IMR-90 (cell line): ENCODE data around the gene NOP10. TPM values are rescaled to one million over a fixed set of nuclear protein-coding genes. Genes with fewer than 3 reads are reported as not detected.

ENCODE experiments used
- ATAC-seq: fragments of 200-7000 bp; cut with Tn5 transposase; 2 replicates; pipeline ENCODE4 v1.9.1; 2020; ENCODE audit warnings: low read depth, mild to moderate bottlenecking, moderate library complexity
- BruUV-seq: library from RNA; stranded (reverse); fragments of 400-500 nt; replicated peaks from 2 replicates; lab custom pipeline; 2021; lab: Mats Ljungman, UMichigan
- CTCF ChIA-PET: fragments of 300-600 bp; formaldehyde crosslinking; extraction: SDS; loops from one replicate; lab custom pipeline; 2021; ENCODE audit warnings: antibody characterized with exemption; lab: Yijun Ruan, JAX
- POLR2A ChIA-PET: fragments of 300-600 bp; sonication (Branson Sonifier 250); formaldehyde crosslinking; loops from one replicate; lab custom pipeline; 2022; ENCODE audit warnings: antibody characterized with exemption; ENCODE audit not compliant: unreplicated experiment; lab: Charles Lee
- DNase-seq: peaks from one replicate; pipeline ENCODE4 v3.0.0; 2013
- H2AFZ ChIP-seq: replicated peaks from 2 replicates; pipeline ENCODE3; 2013; ENCODE audit warnings: low read length, mild to moderate bottlenecking; ENCODE audit not compliant: poor library complexity
- H2AK5ac ChIP-seq: 2 replicates; pipeline ENCODE4 v1.6.1; 2013; ENCODE audit warnings: low read depth, low read length, inconsistent platforms
- H2AK9ac ChIP-seq: replicated peaks from 2 replicates; pipeline ENCODE3; 2013; ENCODE audit warnings: mild to moderate bottlenecking, low read depth, low read length, moderate library complexity; ENCODE audit not compliant: poor library complexity
- H2BK120ac ChIP-seq: 2 replicates; pipeline ENCODE4 v1.6.1; 2013; ENCODE audit warnings: low read depth, low read length, inconsistent platforms
- H2BK15ac ChIP-seq: 3 replicates; pipeline ENCODE4 v1.6.1; 2013; ENCODE audit warnings: low read depth, low read length, inconsistent platforms
- H2BK20ac ChIP-seq: 2 replicates; pipeline ENCODE4 v1.6.1; 2013; ENCODE audit warnings: low read depth, mild to moderate bottlenecking, inconsistent platforms, low read length, moderate library complexity
- H2BK5ac ChIP-seq: 2 replicates; pipeline ENCODE4 v1.6.1; 2013; ENCODE audit warnings: mild to moderate bottlenecking, low read depth, low read length, inconsistent platforms; ENCODE audit not compliant: poor library complexity, severe bottlenecking
- H3K14ac ChIP-seq: replicated peaks from 2 replicates; pipeline ENCODE4 v1.6.1; 2013; ENCODE audit warnings: low read depth, low read length, inconsistent platforms
- H3K18ac ChIP-seq: 2 replicates; pipeline ENCODE4 v1.6.1; 2013; ENCODE audit warnings: low read depth, low read length, control low read depth
- H3K23ac ChIP-seq: 2 replicates; pipeline ENCODE4 v1.6.1; 2013; ENCODE audit warnings: low read depth, low read length, inconsistent platforms
- H3K27ac ChIP-seq: 2 replicates; pipeline ENCODE4 v1.5.1; 2013; ENCODE audit warnings: mild to moderate bottlenecking, control low read depth, low read length; ENCODE audit not compliant: insufficient read depth
- H3K27me3 ChIP-seq: 2 replicates; pipeline ENCODE4 v1.6.1; 2013; ENCODE audit warnings: low read length; ENCODE audit not compliant: control insufficient read depth, insufficient read depth
- H3K36me3 ChIP-seq: 2 replicates; pipeline ENCODE4 v1.6.1; 2013; ENCODE audit warnings: low read length, mixed read lengths; ENCODE audit not compliant: control insufficient read depth, insufficient read depth
- H3K4ac ChIP-seq: 2 replicates; pipeline ENCODE4 v1.6.1; 2013; ENCODE audit warnings: low read depth, low read length, inconsistent platforms
- H3K4me1 ChIP-seq: 2 replicates; pipeline ENCODE4 v1.6.1; 2013; ENCODE audit warnings: low read length, mixed read lengths; ENCODE audit not compliant: control insufficient read depth, insufficient read depth
- H3K4me2 ChIP-seq: 2 replicates; pipeline ENCODE4 v1.6.1; 2013; ENCODE audit warnings: low read depth, mild to moderate bottlenecking, control low read depth, low read length, moderate library complexity
- H3K4me3 ChIP-seq: 2 replicates; pipeline ENCODE4 v1.5.1; 2013; ENCODE audit warnings: low read depth, mild to moderate bottlenecking, control low read depth, low read length, moderate library complexity; ENCODE audit not compliant: insufficient read depth
- H3K56ac ChIP-seq: 2 replicates; pipeline ENCODE4 v1.6.1; 2013; ENCODE audit warnings: low read length, inconsistent platforms; ENCODE audit not compliant: insufficient read depth; ENCODE audit errors: extremely low read depth
- H3K79me1 ChIP-seq, 2 experiments: 2 replicates each; pipeline ENCODE4 v1.6.1; 2013; ENCODE audit warnings: low read length in 2 of 2, inconsistent platforms in 1 of 2, low read depth in 1 of 2
- H3K9ac ChIP-seq: 2 replicates; pipeline ENCODE4 v1.6.1; 2013; ENCODE audit warnings: low read depth, low read length, control low read depth
- H3K9me1 ChIP-seq: 2 replicates; pipeline ENCODE4 v1.6.1; 2013; ENCODE audit warnings: low read length, inconsistent platforms; ENCODE audit not compliant: insufficient read depth
- H3K9me3 ChIP-seq: 2 replicates; pipeline ENCODE4 v1.6.1; 2013; ENCODE audit warnings: low read length; ENCODE audit not compliant: control insufficient read depth, insufficient read depth
- H4K20me1 ChIP-seq: 2 replicates; pipeline ENCODE4 v1.6.1; 2013; ENCODE audit warnings: low read length, inconsistent platforms; ENCODE audit not compliant: insufficient read depth
- H4K5ac ChIP-seq: 2 replicates; pipeline ENCODE4 v1.6.1; 2013; ENCODE audit warnings: mild to moderate bottlenecking, low read depth, low read length, control low read depth
- H4K8ac ChIP-seq, 2 experiments: 2 replicates each; pipeline ENCODE4 v1.6.1; 2013; ENCODE audit warnings: low read depth in 2 of 2, low read length in 2 of 2, control low read depth in 1 of 2, inconsistent platforms in 1 of 2
- H4K91ac ChIP-seq: 2 replicates; pipeline ENCODE4 v1.6.1; 2013; ENCODE audit warnings: low read depth, low read length, inconsistent platforms; ENCODE audit not compliant: insufficient read depth
- BHLHE40 ChIP-seq: fragments of 150-350 bp; IDR thresholded peaks from 2 replicates; pipeline ENCODE4 v1.6.1; 2016; ENCODE audit warnings: mild to moderate bottlenecking, low read depth, low read length
- ELK1 ChIP-seq: fragments of 150-350 bp; IDR thresholded peaks from 2 replicates; pipeline ENCODE4 v1.6.1; 2016; ENCODE audit warnings: low read depth, mild to moderate bottlenecking, low read length, moderate library complexity, borderline replicate concordance
- FOS ChIP-seq: fragments of 150-350 bp; IDR thresholded peaks from 2 replicates; pipeline ENCODE4 v1.6.1; 2016; ENCODE audit warnings: low read depth, low read length
- MAFK ChIP-seq: IDR thresholded peaks from 2 replicates; pipeline ENCODE4 v1.6.1; 2012; ENCODE audit warnings: low read depth, low read length, improper control_type of control experiment
- MAZ ChIP-seq: IDR thresholded peaks from 2 replicates; pipeline ENCODE4 v1.6.1; 2012; ENCODE audit warnings: low read depth, mild to moderate bottlenecking, low read length, improper control_type of control experiment, moderate library complexity, borderline replicate concordance
- MXI1 ChIP-seq: IDR thresholded peaks from 2 replicates; pipeline ENCODE4 v1.6.1; 2012; ENCODE audit warnings: low read depth, mild to moderate bottlenecking, low read length, moderate library complexity, borderline replicate concordance
- POLR2A ChIP-seq: IDR thresholded peaks from 2 replicates; pipeline ENCODE4 v1.6.1; 2012; ENCODE audit warnings: mild to moderate bottlenecking, low read depth, low read length
- RAD21 ChIP-seq: IDR thresholded peaks from 2 replicates; pipeline ENCODE4 v1.6.1; 2012; ENCODE audit warnings: low read length, improper control_type of control experiment
- RCOR1 ChIP-seq: IDR thresholded peaks from 2 replicates; pipeline ENCODE4 v1.6.1; 2012; ENCODE audit warnings: mild to moderate bottlenecking, low read length, improper control_type of control experiment; ENCODE audit not compliant: insufficient replicate concordance
- SMC3 ChIP-seq: fragments of 150-350 bp; IDR thresholded peaks from 2 replicates; pipeline ENCODE4 v1.6.1; 2016; ENCODE audit warnings: low read depth, mild to moderate bottlenecking, antibody characterized with exemption, low read length, moderate library complexity
- WGBS, 2 experiments: methylation state at CpG; one replicate each; pipeline versions ENCODE4 v1.1.5 to v1.1.7; 2013; ENCODE audit warnings: missing lambda C conversion rate in 2 of 2; ENCODE audit not compliant: insufficient read length in 1 of 2; ENCODE audit errors: extremely low coverage in 2 of 2; 5-methylcytosine and 5-hydroxymethylcytosine counted together
- dilution Hi-C: fragments of 300-500 bp; cut with HindIII; formaldehyde crosslinking; loops from one replicate; pipeline ENCODE4 v1.14.3; 2018; ENCODE audit warnings: low sequenced_read_pairs; ENCODE audit not compliant: unreplicated experiment
- in situ Hi-C: fragments of 300-500 bp; cut with MboI; formaldehyde crosslinking; loops from 3 replicates; pipeline ENCODE4 v1.14.3; 2019; ENCODE audit warnings: low sequenced_read_pairs, inconsistent platforms, mixed read lengths
- intact Hi-C: fragments of 100-400 bp; cut with micrococcal nuclease; formaldehyde crosslinking; loops from 2 replicates; pipeline ENCODE4 v1.10.0; 2022
- polyA plus RNA-seq, 3 experiments: library from polyadenylated mRNA; depleted of rRNA; stranded (reverse); fragments of >200 nt; gene quantifications; 2 replicates each; pipeline ENCODE4 v1.2.3, GENCODE V29; 2012; ENCODE audit warnings: low replicate concordance in 1 of 3
- total RNA-seq: library from RNA; depleted of rRNA; stranded (reverse); fragments of >200 nt; gene quantifications from 2 replicates; pipeline ENCODE4 v1.2.3, GENCODE V29; 2012
- TF ChIP-seq, protein P1 (sequence below): conservative IDR thresholded peaks from 2 replicates; pipeline ENCODE4 v1.5.1; 2012; ENCODE audit warnings: mild to moderate bottlenecking, low read depth, low read length, improper control_type of control experiment

The NOP10 gene
- total and polyA plus RNA-seq, 2 of the 4 experiments (the other 2 are of a cell fraction) = 141 to 468 TPM

GRCh38 chr15:34347951-34348638 is 5.2 kb upstream of the NOP10 start:
- Histone ChIP-seq H3K9me3 (no peaks in the 10 kb centered on the region), H3K9ac (no peak overlapping the region), H3K4me2 (no peak overlapping the region), H3K23ac (no peak overlapping the region), H3K4me3 (no peak overlapping the region), H3K4ac (no peak overlapping the region), H4K5ac (no peak overlapping the region), H3K27me3 (no peaks in the 10 kb centered on the region), H4K20me1 (no peaks in the 10 kb centered on the region; the same call in 1 of the 2 replicates), H3K36me3 (no peaks in the 10 kb centered on the region), H2BK15ac (no peak overlapping the region), H2AK5ac (no peak overlapping the region), H4K8ac (no peak overlapping the region), H3K79me1 (no peaks in the 10 kb centered on the region), H3K56ac (no peak overlapping the region), H3K9me1 (0 out of 2 replicates have a peak, but pooled peaks cover 3% of the 10 kb centered on the region), H3K14ac (no peak overlapping the region), H3K4me1 (no peaks in the 10 kb centered on the region), H2BK5ac (no peak overlapping the region), H3K18ac (no peak overlapping the region), H4K91ac (no peak overlapping the region), H3K27ac (no peak overlapping the region), H2BK20ac (no peak overlapping the region), H2AK9ac (no peak overlapping the region), H2AFZ (no peak overlapping the region), H2BK120ac (no peak overlapping the region)
- TF ChIP-seq RAD21 (no peak), MXI1 (no peak), RCOR1 (no peak), POLR2A (no peak), BHLHE40 (no peak), FOS (no peak), ELK1 (no peak), MAFK (no peak), MAZ (no peak), SMC3 (no peak)
- TF ChIP-seq, protein P1, sequence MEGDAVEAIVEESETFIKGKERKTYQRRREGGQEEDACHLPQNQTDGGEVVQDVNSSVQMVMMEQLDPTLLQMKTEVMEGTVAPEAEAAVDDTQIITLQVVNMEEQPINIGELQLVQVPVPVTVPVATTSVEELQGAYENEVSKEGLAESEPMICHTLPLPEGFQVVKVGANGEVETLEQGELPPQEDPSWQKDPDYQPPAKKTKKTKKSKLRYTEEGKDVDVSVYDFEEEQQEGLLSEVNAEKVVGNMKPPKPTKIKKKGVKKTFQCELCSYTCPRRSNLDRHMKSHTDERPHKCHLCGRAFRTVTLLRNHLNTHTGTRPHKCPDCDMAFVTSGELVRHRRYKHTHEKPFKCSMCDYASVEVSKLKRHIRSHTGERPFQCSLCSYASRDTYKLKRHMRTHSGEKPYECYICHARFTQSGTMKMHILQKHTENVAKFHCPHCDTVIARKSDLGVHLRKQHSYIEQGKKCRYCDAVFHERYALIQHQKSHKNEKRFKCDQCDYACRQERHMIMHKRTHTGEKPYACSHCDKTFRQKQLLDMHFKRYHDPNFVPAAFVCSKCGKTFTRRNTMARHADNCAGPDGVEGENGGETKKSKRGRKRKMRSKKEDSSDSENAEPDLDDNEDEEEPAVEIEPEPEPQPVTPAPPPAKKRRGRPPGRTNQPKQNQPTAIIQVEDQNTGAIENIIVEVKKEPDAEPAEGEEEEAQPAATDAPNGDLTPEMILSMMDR = no peak
- CTCF ChIA-PET = no interaction called here
- in situ Hi-C loops = loop anchor here (5.0 kb wide), 1 partner anchor 234 kb away; the partner anchor contains the start of gene GOLGA8B
- intact Hi-C loops = no loop called here
- WGBS, 2 experiments = 82% methylated on average over 7 of the region's 13 CpGs; no CpG with 5 or more reads in 1 of the 2 experiments
- ATAC-seq (no peak), DNase-seq (no peak)
- BruUV-seq = no TSS peak
- POLR2A ChIA-PET = no interaction called here
- dilution Hi-C loops = no loop called here
